ENCODE results near the gene HPS5.
"Not testable (repeated sequence)": the region's sequence is repeated elsewhere in the genome, so short reads cannot be mapped to it uniquely, and the experiment has no call there.

Gene HPS5

DNA sequence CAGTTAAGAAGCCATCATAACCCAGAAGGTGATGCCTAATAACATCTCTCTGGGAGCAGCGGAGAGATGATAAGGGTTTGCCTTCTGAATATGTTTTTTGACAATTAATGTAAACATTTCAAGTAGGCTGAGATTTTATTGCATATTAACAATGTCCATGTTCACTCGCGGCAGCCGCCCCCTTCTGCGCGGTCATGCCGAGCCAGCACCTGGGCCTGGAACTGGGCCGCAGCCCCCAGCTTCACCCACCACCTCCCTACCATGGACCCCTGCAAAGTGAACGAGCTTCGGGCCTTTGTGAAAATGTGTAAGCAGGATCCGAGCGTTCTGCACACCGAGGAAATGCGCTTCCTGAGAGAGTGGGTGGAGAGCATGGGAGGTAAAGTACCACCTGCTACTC lies 60.2 kb downstream of the HPS5 start:
- no peak for FAIRE-seq

GRCh38 chr11:18259259-18259658 lies 62.7 kb downstream of the HPS5 start:
- FAIRE-seq (no peak), DNase-seq (ENCODE audit: insufficient read length, low spot score) (no peak)

More for the DNA sequence above, 60.2 kb downstream of the HPS5 start:
- DNase-seq (ENCODE audit: insufficient read length, low spot score): no peak
- TF ChIP-seq POU2F2 (IDR thresholded peaks at IDR 0.05; ENCODE audit: low read depth, low read length) (no peak), SPI1 (IDR thresholded peaks at IDR 0.05; ENCODE audit: low read depth, low read length) (no peak), TAF1 (IDR thresholded peaks at IDR 0.05; ENCODE audit: low read depth, low read length) (no peak), POLR2A (IDR thresholded peaks at IDR 0.05; ENCODE audit: low read depth, low read length) (no peak), POLR2AphosphoS5 (IDR thresholded peaks at IDR 0.05; ENCODE audit: low read depth, low read length) (no peak), PAX5 (IDR thresholded peaks at IDR 0.05; ENCODE audit: insufficient read depth, low read length, severe bottlenecking) (no peak)

GRCh38 chr11:18254781-18255361 lies 67.1 kb downstream of the HPS5 start:
- DNase-seq (ENCODE audit: insufficient read length, low spot score) (no peak), FAIRE-seq (no peak)
- TF ChIP-seq POU2F2 (IDR thresholded peaks at IDR 0.05; ENCODE audit: low read depth, low read length) (no peak), SPI1 (IDR thresholded peaks at IDR 0.05; ENCODE audit: low read depth, low read length) (no peak)

More at GRCh38 chr11:18259259-18259658, 62.7 kb downstream of the HPS5 start:
- TF ChIP-seq POLR2A (IDR thresholded peaks at IDR 0.05; ENCODE audit: low read depth, low read length) (no peak), PAX5 (IDR thresholded peaks at IDR 0.05; ENCODE audit: insufficient read depth, low read length, severe bottlenecking) (no peak), SPI1 (IDR thresholded peaks at IDR 0.05; ENCODE audit: low read depth, low read length) (no peak), POU2F2 (IDR thresholded peaks at IDR 0.05; ENCODE audit: low read depth, low read length) (no peak), POLR2AphosphoS5 (IDR thresholded peaks at IDR 0.05; ENCODE audit: low read depth, low read length) (no peak), TAF1 (IDR thresholded peaks at IDR 0.05; ENCODE audit: low read depth, low read length) (no peak)

DNA sequence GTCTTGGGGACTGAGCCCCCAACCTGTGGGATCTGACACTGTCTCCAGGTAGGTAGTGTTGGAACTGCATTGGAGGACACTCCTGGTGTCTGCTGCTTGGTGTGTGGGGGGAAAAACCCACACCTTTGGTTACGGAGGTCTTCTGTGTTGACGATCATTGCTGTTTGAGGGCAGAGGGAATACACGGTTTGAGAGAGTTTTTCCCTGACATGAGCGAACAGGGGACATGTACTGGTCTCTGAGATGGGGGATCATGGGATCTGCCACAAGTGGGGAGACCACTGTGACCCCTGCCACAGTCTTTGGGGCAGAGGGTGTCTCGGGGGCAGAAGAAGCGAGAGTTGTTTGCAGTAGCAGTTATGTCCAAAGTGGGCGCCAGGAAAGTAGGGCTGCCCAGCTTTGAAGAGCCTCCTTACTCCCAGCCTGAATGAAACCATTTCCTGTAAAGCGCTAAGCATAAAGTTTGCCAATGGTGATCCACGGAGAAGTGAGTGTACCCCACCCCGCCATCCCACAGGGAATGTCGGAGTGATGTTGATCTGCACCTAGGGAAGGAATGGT lies 68.1 kb downstream of the HPS5 start:
- TF ChIP-seq TAF1 (IDR thresholded peaks at IDR 0.05; ENCODE audit: low read depth, low read length): no peak
- no peak for TF ChIP-seq POU2F2 (IDR thresholded peaks at IDR 0.05; ENCODE audit: low read depth, low read length)
- no peak for TF ChIP-seq SPI1 (IDR thresholded peaks at IDR 0.05; ENCODE audit: low read depth, low read length)
- no peak for TF ChIP-seq POLR2AphosphoS5 (IDR thresholded peaks at IDR 0.05; ENCODE audit: low read depth, low read length)
- TF ChIP-seq PAX5 (IDR thresholded peaks at IDR 0.05; ENCODE audit: insufficient read depth, low read length, severe bottlenecking): no peak
- no peak for TF ChIP-seq POLR2A (IDR thresholded peaks at IDR 0.05; ENCODE audit: low read depth, low read length)
- DNase-seq (ENCODE audit: insufficient read length, low spot score) (no peak), FAIRE-seq (no peak)

- FAIRE-seq (no peak), DNase-seq (ENCODE audit: insufficient read length, low spot score) (no peak)
- TF ChIP-seq SPI1 (IDR thresholded peaks at IDR 0.05; ENCODE audit: low read depth, low read length): no peak
- no peak for TF ChIP-seq POLR2A (IDR thresholded peaks at IDR 0.05; ENCODE audit: low read depth, low read length)
- no peak for TF ChIP-seq TAF1 (IDR thresholded peaks at IDR 0.05; ENCODE audit: low read depth, low read length)
- TF ChIP-seq POU2F2 (IDR thresholded peaks at IDR 0.05; ENCODE audit: low read depth, low read length): no peak
- no peak for TF ChIP-seq PAX5 (IDR thresholded peaks at IDR 0.05; ENCODE audit: insufficient read depth, low read length, severe bottlenecking)
- TF ChIP-seq POLR2AphosphoS5 (IDR thresholded peaks at IDR 0.05; ENCODE audit: low read depth, low read length): no peak
Observed at GRCh38 chr11:18253233-18253632, 68.7 kb downstream of the HPS5 start.

DNA sequence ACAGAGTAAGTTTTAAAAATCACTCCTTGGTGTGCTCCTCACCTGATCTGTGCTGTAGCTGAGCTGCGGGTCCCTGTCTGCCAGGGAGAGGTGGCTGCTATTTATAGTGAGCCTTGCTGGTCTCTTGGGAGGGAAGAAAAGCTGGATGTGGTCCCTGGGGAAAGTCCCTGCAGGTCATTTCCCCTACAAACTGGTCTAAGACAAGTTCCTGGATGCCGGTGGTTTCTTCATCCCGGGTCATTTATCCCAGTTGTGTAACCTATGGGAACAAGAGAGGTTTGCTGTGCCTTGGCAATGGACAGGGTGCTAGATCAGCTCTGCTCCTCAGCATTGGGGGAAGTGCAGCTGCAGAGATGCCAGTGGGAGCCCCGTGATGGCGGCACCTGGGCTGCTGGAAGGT lies 73.4 kb downstream of the HPS5 start, which contains the start of gene SAA2:
SAA2 (minus strand) TSS at position 108 of the 400 bp plus-strand sequence. CDS start 657 bp downstream, outside the sequence.
- TF ChIP-seq POLR2A (IDR thresholded peaks at IDR 0.05; ENCODE audit: low read depth, low read length) (no peak), PAX5 (IDR thresholded peaks at IDR 0.05; ENCODE audit: insufficient read depth, low read length, severe bottlenecking) (no peak), SPI1 (IDR thresholded peaks at IDR 0.05; ENCODE audit: low read depth, low read length) (no peak), TAF1 (IDR thresholded peaks at IDR 0.05; ENCODE audit: low read depth, low read length) (no peak), POLR2AphosphoS5 (IDR thresholded peaks at IDR 0.05; ENCODE audit: low read depth, low read length) (no peak), POU2F2 (IDR thresholded peaks at IDR 0.05; ENCODE audit: low read depth, low read length) (no peak)
- FAIRE-seq (no peak), DNase-seq (ENCODE audit: insufficient read length, low spot score) (no peak)

DNA sequence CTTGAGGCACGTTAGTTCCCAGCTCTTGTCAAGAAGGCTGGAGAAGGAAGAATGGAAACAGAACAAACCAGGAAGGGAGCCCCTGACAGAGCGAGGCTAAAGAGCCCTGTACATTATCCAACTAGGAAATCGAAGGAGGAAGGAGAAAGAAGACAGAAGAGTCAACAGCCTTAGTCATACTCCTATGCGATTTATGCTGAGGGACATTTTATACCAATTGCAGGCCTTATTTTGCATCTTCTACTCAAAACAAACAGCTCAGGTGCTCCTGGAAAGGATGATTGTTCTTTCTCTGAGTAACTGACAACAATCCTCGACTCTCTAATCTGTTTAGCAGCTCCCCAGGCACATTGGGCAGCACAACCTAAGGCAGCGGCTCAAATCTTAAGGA lies 74.8 kb downstream of the HPS5 start:
- DNase-seq (ENCODE audit: insufficient read length, low spot score); FAIRE-seq: not testable (repeated sequence)

- not testable (repeated sequence) for DNase-seq (ENCODE audit: insufficient read length, low spot score)
- FAIRE-seq: peak; percentile 99
Observed at GRCh38 chr11:18246379-18247190, 75.4 kb downstream of the HPS5 start.

- FAIRE-seq: no peak
- DNase-seq (ENCODE audit: insufficient read length, low spot score): no peak
- TF ChIP-seq POLR2A (IDR thresholded peaks at IDR 0.05; ENCODE audit: low read depth, low read length) (no peak), PAX5 (IDR thresholded peaks at IDR 0.05; ENCODE audit: insufficient read depth, low read length, severe bottlenecking) (no peak), SPI1 (IDR thresholded peaks at IDR 0.05; ENCODE audit: low read depth, low read length) (no peak), POU2F2 (IDR thresholded peaks at IDR 0.05; ENCODE audit: low read depth, low read length) (no peak), POLR2AphosphoS5 (IDR thresholded peaks at IDR 0.05; ENCODE audit: low read depth, low read length) (no peak), TAF1 (IDR thresholded peaks at IDR 0.05; ENCODE audit: low read depth, low read length) (no peak)
Observed at GRCh38 chr11:18245396-18245795, 76.5 kb downstream of the HPS5 start.

GRCh38 chr11:18243783-18244362 lies 78.1 kb downstream of the HPS5 start:
- DNase-seq (ENCODE audit: insufficient read length, low spot score) (no peak), FAIRE-seq (peak; percentile 85)
- TF ChIP-seq PAX5 (IDR thresholded peaks at IDR 0.05; ENCODE audit: insufficient read depth, low read length, severe bottlenecking) (no peak), POU2F2 (IDR thresholded peaks at IDR 0.05; ENCODE audit: low read depth, low read length) (peak; percentile 45; the same call in 1 of the 2 replicates)

All from GM12891 (cell line).